Measurements from ENCODE around the gene ZNF501.

The ZNF501 gene

DNA sequence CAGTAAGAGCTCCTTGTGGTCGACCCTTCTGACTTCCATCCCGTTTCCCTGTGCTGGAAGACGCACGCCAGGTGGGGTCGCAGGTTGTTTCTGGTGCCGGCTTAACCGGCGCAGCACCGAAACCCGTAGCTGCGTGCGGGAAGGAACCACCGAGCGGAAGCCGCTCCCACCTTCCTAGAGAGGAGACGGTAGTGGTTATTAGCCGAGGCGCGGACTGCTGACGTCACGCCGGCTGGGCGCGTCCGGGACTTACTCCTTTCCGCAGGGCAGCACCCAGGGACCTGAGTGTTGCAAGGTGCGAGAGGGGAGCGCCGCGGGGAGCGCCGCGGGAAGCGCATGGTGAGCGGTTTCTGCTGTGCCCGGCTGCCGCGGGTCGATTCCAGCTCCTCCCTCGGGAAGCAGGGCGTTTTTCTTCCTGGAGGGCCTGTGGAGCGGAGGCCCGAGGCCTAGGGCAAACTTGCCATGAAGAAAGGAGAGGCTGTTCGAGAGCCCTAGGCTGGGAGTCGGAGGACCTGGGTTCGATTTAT is at the start of gene ZNF501:
Gene ZNF501, plus strand, starts transcription at position 252 of the 527 bp plus-strand sequence. CDS start 4,787 bp downstream, outside the sequence.
- DNase-seq: no peak

DNA sequence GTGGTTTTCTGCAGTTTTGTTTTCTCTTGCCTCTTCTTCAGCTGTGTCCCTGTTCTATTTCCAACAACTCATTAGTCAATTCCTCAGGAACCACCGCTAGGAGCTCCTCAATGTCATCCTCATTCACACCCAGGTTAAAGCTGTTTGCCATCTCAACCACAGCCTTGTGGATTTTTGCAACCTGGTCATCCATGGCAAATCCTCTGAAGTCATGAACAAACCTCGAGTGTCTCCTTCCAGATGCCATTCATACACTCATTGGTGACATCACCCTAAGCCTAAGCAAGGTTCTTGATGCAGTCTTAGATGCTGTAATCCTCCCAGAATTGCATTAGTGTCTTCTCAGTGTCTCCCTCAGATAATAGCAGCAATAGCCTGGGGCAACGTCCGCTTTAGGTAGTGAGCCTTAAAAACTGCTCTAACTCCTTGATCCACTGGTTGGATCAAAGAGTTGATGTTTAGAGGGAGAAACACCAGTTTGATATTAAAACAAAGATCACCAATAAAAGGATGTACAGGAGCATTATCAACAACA is 48.4 kb upstream of the ZNF501 start:
- DNase-seq: no peak

DNA sequence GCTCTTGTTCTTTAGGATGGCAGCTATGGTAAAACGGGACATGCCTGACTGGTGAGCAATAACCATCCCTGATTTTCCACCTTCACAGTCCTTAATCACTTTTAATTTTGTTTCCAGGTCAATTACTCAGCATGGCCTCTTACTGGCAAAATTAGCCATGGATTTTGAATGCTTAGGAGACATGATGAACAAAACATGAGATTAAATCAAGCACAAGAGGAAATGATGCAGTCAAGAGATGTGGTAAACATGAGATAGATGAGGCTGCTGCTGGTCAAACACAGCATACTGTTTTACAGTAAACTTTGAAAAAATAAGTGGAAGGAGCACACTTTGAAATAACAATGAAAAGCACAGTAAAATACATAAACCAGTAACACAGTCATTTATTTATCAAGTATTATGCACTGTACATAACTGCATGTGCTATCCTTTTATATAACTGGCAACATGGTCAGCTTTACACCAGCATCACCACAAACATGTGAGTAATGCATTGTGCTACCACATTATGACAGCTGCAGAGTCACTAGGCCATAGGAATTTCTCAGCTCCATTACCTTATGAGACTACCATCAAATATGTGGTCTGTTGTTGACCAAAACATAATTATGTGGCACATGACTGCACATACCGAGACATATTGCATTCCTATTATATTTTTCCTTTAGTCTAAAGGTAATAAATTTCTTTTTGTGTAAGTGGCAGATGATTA is 47.1 kb upstream of the ZNF501 start:
- DNase-seq: no peak

DNA sequence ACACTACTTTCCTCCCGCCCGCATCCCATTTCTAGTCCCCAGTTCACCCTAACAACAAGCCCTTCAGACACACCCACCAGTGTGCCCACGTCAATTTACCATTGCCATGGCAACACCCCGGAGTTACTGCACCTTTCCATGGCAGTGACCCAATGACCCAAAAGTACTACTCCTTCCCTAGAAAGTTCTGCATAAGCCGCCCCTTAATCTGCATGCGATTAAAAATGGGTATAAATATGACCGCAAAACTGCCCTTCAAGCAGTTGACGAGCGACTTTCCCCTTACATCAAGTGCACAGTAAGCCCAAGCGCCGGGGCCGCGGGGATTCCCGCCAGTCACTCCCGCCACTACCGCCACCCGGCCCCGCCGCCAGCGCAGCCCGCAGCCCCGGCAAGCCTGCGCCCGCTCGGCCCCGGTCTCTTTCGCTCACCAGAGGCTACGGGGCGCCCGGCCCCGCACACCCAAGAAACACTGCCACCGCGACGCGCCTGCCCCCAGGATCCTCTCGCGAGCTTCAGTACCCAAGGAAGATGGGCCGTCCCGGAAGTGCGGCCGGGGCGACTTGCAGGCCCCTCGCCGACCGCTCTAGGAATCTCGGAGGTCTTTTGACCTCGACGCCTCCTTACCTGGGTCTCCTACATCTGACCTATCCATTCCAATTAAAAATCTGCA is 44.2 kb upstream of the ZNF501 start:
- peak; percentile 1 for DNase-seq

DNA sequence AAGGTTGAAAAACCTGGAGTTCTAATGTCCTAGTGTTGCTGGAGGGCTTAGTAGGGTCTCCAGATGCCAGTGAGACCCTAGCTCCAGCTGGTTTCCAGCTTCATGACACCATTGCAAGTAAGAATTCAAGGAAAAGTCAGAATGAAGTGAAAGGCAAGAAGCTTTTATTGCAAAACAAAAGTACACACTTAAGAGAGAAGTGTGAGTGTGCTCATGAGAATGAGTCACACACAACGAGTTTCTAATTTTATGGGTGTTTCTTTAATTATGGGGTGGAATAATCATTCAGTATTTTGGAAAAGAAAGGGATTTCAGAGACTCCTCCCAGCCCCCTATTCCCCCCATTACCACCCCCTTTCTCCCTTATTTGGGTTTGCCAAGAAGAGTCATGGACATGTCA is 41.5 kb upstream of the ZNF501 start:
- DNase-seq: no peak

DNA sequence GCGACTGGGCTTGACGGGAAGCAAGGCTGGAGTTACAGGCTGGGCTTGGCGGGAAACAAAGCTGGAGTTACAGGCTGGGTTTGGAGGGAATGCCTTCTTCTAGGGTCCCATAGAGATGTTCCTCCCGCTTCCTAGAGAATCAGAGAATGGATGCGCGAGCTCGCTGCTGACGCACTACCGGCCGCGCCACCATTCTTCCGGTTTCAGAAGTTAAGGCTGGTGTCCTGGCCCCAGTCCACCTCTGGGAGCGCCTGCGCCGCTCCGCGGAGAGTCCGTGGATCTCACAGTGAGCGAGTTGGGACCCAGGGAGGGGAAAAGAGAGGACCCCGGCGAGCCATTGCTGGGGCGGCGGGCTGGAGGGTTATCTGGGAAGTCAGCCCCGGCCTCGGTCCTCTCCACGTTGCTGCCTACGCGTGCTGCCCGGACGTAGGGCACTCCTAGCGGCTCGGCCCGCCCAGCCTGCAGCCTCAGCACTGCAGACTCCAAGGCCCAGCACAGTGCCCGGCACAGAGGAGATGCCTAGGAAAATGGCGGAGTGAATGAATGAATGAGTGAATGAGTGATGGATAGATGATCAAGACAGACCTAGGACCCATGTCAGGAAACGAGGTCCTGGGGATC is 16.9 kb upstream of the ZNF501 start, which contains the start of gene ZNF502:
Gene ZNF502, plus strand, starts transcription at position 206 of the 621 bp plus-strand sequence. CDS start 7,602 bp downstream, outside the sequence.
- DNase-seq: peak; percentile 28

DNA sequence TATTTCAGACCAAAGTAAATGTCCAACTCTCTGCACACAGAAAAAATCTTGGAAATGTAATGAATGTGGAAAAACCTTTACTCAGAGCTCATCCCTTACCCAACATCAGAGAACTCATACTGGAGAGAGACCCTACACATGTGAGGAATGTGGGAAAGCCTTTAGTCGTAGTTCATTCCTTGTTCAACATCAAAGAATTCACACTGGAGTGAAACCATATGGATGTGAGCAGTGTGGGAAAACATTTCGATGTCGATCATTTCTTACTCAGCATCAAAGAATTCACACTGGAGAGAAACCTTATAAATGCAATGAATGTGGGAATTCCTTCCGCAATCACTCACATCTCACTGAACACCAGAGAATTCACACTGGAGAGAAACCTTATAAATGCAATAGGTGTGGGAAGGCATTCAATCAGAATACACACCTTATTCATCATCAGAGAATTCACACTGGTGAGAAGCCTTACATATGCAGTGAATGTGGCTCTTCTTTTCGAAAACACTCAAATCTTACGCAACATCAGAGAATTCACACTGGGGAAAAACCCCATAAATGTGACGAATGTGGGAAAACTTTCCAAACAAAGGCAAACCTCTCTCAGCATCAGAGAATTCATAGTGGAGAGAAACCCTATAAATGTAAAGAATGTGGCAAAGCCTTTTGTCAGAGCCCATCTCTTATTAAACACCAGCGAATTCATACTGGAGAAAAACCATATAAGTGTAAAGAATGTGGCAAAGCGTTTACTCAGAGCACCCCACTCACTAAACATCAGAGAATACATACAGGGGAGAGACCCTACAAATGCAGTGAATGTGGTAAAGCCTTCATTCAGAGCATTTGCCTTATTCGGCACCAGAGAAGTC is 8.0 kb upstream of the ZNF501 start:
- DNase-seq: no peak

DNA sequence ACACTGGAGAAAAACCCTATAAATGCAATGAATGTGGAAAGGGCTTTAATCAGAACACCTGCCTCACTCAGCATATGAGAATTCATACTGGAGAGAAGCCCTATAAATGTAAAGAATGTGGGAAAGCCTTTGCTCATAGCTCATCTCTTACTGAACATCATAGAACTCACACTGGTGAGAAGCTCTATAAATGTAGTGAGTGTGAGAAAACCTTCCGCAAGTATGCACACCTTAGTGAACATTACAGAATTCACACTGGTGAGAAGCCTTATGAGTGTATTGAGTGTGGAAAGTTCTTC is 7.4 kb upstream of the ZNF501 start:
- no peak for DNase-seq

DNA sequence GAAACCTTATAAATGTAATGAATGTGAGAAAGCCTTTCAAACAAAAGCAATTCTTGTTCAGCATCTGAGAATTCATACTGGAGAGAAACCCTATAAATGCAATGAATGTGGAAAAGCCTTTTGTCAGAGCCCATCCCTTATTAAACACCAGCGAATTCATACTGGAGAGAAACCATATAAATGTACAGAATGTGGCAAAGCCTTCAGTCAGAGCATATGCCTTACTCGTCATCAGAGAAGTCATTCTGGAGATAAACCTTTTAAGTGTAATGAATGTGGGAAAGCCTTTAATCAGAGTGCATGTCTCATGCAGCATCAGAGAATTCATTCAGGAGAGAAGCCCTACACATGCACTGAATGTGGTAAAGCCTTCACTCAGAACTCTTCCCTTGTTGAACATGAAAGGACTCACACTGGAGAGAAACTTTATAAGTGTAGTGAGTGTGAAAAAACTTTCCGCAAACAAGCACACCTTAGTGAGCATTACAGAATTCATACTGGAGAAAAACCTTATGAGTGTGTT is 5.3 kb downstream of the ZNF501 start:
- no peak for DNase-seq

DNA sequence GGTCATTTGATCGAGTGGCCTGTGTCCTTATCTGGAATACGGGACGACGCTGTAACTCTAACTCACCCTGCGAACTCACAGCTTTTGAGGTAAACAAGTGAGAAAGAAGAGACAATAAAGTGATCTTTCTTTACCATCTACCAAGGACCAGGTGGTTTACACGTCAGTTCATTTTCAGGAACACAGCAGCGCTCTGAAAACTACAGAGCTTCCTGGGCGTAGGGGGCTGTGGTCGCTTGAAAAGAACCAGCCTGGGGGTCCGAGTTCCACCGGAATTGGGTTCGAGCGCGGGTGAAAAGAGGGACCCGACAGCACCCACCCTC is 31.6 kb downstream of the ZNF501 start:
- DNase-seq: no peak

DNA sequence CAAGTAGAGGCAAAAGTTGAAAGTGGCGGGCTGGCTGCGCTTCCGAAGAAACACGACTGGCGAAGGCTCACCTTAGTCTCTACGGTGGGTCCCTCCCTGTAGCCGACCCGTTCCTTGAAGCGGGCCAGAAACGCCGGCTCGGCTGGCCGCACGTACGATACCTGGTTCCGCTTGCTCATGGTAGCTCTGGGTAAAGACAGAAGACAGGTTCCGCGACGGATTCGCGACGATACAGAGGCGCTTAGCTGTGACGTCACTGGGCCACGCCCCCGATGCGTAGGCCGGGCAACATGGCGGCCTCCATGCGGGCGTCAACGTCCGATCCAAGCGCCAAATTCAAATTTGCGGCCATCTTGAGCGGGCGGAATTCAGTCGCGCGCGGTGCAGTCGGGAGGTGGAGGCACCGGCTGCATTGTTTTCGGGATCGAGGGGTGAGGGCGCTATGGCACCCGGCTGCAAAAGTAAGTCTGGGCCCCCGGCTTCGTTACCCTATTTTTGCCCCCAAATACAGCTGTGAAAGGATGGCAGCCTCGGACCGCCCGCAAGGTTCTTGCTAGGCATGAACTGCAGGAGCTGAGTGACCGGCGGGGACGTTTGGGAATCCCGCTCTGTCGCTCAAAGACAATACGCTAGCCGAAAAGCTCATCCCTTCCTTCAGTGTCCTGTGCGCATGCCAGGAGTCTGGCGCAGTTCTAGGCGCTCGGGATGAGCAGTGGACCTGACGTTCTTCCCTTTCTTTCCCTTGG is 32.2 kb downstream of the ZNF501 start, which contains the start of the genes KIAA1143 and KIF15:
Gene KIAA1143, minus strand, starts transcription at position 196 of the 746 bp plus-strand sequence. Its CDS starts 17 bp downstream, at position 179.
Gene KIF15, plus strand, starts transcription at position 371 of the 746 bp plus-strand sequence. Its CDS starts 72 bp downstream, at position 443.
- DNase-seq: peak; percentile 68

DNA sequence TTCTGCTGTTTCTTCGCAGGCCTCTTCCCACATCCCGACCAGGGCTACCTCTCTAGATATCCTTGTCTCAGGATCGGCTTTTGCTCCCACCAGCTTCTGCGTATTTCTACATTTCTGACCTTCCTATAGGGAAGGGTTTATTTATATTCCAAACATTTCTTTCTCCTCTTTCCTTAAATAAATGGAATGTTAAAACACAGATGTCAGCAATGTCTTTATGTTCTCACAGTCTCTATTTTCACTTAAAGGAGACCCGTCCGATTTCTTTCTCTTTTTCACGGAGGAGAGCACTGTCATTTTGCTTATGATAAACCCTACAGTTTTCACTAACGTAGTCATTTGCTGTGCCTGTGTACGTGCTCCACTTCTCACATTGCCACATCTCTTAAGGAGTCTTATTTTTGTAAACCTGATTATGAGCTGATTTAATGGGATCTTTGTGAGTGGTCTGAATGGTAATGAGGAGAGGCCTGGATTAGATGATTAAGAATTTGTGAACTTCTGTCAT is 32.8 kb downstream of the ZNF501 start:
- peak; percentile 7 for DNase-seq

DNA sequence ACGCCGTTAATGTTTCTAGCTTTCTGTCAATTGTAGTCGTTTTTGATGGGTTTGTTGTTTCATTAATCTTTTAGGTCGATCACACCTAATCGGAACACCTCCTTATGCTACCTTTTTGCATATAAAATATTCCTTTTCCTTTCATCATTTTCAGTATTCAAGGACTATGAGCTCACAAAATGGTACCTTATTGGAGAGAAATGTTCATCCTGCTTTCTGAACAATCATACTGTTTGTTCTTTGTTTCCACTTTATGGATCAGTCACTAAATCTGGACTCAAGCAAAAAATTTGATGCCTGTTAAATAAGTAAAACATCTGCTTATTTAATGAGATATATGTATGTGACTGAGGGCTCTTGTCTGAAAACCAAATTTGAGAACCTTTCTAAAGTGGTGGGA is 33.3 kb downstream of the ZNF501 start:
- no peak for DNase-seq

DNA sequence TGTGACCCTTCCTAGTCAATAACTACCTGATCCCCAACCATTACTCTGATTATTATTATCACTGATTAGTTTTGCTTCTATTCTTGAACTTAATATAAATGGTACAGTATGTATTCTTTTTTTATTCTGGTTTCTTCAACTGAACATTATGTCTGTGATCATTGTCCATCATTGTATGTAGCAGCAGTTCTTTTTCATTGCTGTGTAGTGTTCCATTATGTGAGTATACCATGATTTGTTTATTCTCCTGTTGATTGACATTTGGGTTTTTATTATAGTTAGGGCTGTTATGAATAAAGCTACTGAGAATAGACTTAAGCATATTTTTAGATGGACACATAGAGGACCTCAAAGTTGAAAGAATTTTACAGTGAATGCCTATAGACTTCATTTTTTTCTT is 34.8 kb downstream of the ZNF501 start:
- DNase-seq: no peak

DNA sequence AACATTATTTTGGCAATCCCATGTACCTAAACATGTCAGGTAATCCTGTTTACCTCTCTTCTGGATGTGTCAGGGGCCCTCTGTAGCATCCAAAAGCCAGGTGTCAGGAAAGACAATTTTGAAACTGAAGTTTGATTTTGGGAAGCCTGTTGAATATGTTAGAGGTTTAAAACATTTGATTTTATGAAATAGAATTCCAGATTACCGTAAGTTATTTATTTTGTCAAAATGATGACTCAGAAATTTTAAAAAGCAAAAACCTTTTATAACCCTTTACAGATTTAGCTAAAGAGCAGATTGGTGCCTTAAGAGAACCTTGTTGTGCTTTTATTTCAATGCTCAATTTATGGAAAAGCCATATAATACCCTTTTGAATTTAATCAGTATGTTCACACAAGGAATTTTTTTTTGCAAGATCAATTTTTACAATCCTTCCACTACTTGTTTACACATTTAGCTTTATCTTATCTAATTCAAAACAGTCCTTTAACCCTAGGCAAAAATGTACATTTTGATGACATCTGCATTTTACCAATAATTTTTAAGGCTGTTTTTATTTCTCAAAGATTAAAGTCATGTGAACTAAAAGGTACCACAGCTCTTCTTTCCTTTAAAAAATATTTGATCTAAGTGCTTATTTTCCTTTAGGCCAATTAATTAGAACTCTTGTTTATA is 42.1 kb downstream of the ZNF501 start:
- no peak for DNase-seq

DNA sequence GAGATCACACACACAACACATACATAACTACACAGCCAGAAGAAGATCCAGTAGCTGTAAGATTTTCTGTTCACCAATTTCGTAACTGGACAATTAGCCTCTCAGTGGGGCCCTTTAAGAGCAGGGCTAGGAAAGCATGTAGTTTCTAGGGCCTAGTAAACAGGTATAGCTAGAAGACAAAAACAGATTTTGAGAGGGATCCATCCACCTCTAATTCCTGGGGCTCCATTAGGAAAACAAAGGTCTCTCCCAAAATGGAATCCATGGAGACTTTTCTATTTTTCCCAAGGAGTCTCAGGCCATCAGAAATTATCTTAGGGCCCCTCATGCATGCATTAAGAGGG is 42.6 kb downstream of the ZNF501 start:
- DNase-seq: no peak

DNA sequence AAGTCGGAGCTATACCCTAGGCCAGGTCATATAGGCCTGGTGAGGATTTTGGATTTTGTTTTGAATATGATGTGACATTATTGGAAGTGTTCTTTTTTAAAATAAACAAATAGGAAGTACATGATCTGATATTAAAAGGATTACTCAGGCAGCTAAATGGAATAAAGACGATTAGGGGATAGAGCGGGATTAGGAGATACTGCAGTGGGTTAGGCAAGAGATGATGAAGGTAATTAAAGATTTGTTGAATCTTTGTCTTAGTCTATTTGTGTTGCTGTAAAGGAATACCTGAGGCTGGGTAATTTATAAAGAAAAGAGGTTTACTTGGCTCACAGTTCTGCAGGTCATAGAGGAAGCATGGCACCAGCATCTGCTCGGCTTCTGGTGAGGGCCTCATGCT is 53.5 kb downstream of the ZNF501 start:
- DNase-seq: no peak
